Measurements from ENCODE around the gene NLRC5. TPM values are rescaled to one million over a fixed set of nuclear protein-coding genes. Genes with fewer than 3 reads are reported as not detected.

Gene NLRC5
- total RNA-seq, 1 experiment from 2014 or later, result 2.4 TPM

DNA sequence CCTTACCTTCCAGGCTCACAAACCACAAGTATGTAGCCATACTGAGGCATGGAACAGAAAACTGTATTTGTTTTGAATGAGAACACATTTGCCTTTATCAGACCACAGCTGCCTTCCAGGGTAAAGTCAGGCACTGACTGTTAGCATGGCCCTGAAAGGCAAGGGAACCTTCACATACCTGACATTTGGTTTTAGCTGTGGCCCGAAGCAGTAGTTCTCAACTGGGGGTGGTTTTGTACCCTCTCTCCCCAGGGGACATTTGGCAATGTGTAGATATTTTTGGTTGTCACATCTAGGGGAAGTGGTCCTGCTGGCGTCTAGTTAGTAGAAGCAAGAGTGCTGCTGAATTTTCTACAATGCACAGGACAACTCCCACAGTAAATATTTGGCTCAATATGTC, 48.3 kb upstream of the NLRC5 start:
- no peak overlapping the region for H2AFZ ChIP-seq (ENCODE audit: low read length)
- H3T11ph ChIP-seq (ENCODE audit: low read length), result no peak overlapping the region
- H3K9ac ChIP-seq (ENCODE audit: extremely low read depth, insufficient read length, low read length), result no peak overlapping the region
- H3K56ac ChIP-seq (ENCODE audit: insufficient read length, low read depth, low read length), result no peak overlapping the region
- no peak overlapping the region for H3K18ac ChIP-seq (ENCODE audit: insufficient read length, low read depth, low read length)
- Mint-ChIP-seq H3K27me3 (ENCODE audit: low read depth) (no peaks in the 10 kb centered on the region), H3K27ac (no peak overlapping the region), H3K9me3 (no peaks in the 10 kb centered on the region), H3K36me3 (ENCODE audit: insufficient read depth in 1 of 3, low read depth in 3 of 3) (peaks cover 51 to 88% (median 68%) of the 10 kb centered on the region in 3 experiments), H3K4me1 (no peaks in the 10 kb centered on the region), H3K4me3 (no peak overlapping the region)
- H3K4me2 ChIP-seq (ENCODE audit: insufficient read depth, insufficient read length, low read length), result no peak overlapping the region
- no peaks in the 10 kb centered on the region for H3K4me1 ChIP-seq (ENCODE audit: insufficient read depth, low read length)
- H4K20me1 ChIP-seq (ENCODE audit: control insufficient read depth, insufficient read depth, insufficient read length), result no peaks in the 10 kb centered on the region
- no peak overlapping the region for H2BK20ac ChIP-seq (ENCODE audit: low read depth, low read length, poor library complexity, severe bottlenecking)
- no peak overlapping the region for H3K27ac ChIP-seq (ENCODE audit: insufficient read length, low read depth, low read length)
- no peak overlapping the region for H3K23ac ChIP-seq (ENCODE audit: insufficient read length, low read depth, low read length)
- H2BK15ac ChIP-seq (ENCODE audit: low read depth, low read length), result no peak overlapping the region
- no peaks in the 10 kb centered on the region for H3K79me2 ChIP-seq (ENCODE audit: insufficient read depth, low read length)
- no peak for DNase-seq
- H3K23me2 ChIP-seq (ENCODE audit: insufficient read length, low read depth, low read length, poor library complexity, severe bottlenecking), result no peaks in the 10 kb centered on the region
- H4K5ac ChIP-seq (ENCODE audit: insufficient read length, low read depth, low read length), result no peak overlapping the region
- no peak overlapping the region for H4K8ac ChIP-seq (replicated peaks; ENCODE audit: insufficient read length, low read depth, low read length)
- H3K14ac ChIP-seq (ENCODE audit: insufficient read depth, low read length), result no peak overlapping the region
- H3K27me3 ChIP-seq (ENCODE audit: insufficient read depth, low read length), result no peaks in the 10 kb centered on the region
- H2BK12ac ChIP-seq (ENCODE audit: insufficient read length, low read depth, low read length), result no peak overlapping the region
- TF ChIP-seq, protein P1, sequence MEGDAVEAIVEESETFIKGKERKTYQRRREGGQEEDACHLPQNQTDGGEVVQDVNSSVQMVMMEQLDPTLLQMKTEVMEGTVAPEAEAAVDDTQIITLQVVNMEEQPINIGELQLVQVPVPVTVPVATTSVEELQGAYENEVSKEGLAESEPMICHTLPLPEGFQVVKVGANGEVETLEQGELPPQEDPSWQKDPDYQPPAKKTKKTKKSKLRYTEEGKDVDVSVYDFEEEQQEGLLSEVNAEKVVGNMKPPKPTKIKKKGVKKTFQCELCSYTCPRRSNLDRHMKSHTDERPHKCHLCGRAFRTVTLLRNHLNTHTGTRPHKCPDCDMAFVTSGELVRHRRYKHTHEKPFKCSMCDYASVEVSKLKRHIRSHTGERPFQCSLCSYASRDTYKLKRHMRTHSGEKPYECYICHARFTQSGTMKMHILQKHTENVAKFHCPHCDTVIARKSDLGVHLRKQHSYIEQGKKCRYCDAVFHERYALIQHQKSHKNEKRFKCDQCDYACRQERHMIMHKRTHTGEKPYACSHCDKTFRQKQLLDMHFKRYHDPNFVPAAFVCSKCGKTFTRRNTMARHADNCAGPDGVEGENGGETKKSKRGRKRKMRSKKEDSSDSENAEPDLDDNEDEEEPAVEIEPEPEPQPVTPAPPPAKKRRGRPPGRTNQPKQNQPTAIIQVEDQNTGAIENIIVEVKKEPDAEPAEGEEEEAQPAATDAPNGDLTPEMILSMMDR (conservative IDR thresholded peaks at IDR 0.05), result no peak
- no peaks in the 10 kb centered on the region for H3K9me3 ChIP-seq (ENCODE audit: control insufficient read depth, low read depth, low read length)
- no peak overlapping the region for H2BK120ac ChIP-seq (ENCODE audit: low read depth, low read length, poor library complexity, severe bottlenecking)
- WGBS (ENCODE audit: extremely low coverage, insufficient read length, low lambda C conversion rate), result no CpG with 5 or more reads among the region's 2 CpGs
- H4K91ac ChIP-seq (ENCODE audit: insufficient read length, low read depth, low read length), result no peak overlapping the region
- H3K4ac ChIP-seq (ENCODE audit: low read depth, low read length), result no peak overlapping the region
- H2BK5ac ChIP-seq (ENCODE audit: insufficient read length, low read length), result no peak overlapping the region
- no peaks in the 10 kb centered on the region for H3K79me1 ChIP-seq (ENCODE audit: insufficient read depth, low read depth, low read length, poor library complexity, severe bottlenecking)
- H2AK5ac ChIP-seq (ENCODE audit: insufficient read length, low read length), result no peak overlapping the region

Measured in H9 (cell line).